Measurements from ENCODE around the gene ZNF683. TPM values are rescaled to one million over a fixed set of nuclear protein-coding genes. Genes with fewer than 3 reads are reported as not detected.

The ZNF683 gene
- total RNA-seq, 1 experiment from 2014 or later = not detected

GRCh38 chr1:26354972-26355371 is 17.6 kb downstream of the ZNF683 start:
- Histone ChIP-seq H3K4me2 (peak overlapping the region; percentile 78; the same call in 1 of the 2 replicates), H3K27me3 (ENCODE audit: insufficient read depth, low read depth) (no peaks in the 10 kb centered on the region), H3K36me3 (ENCODE audit: low read depth) (no peaks in the 10 kb centered on the region), H3K27ac (peak overlapping the region; percentile 99; the same call in 1 of the 2 replicates), H3K4me3 (no peak overlapping the region), H3K9me3 (ENCODE audit: insufficient read depth, low read depth) (no peaks in the 10 kb centered on the region), H3K4me1 (replicated peaks; ENCODE audit: insufficient read depth) (peaks cover 89% of the 10 kb centered on the region), H2AFZ (no peak overlapping the region), H3K9me2 (ENCODE audit: insufficient read depth) (no peaks in the 10 kb centered on the region), H3F3A (ENCODE audit: insufficient read depth, low read depth) (peaks cover 51% of the 10 kb centered on the region), H3K79me2 (ENCODE audit: low read depth) (peaks cover 20% of the 10 kb centered on the region), H4K20me1 (ENCODE audit: insufficient read depth) (no peaks in the 10 kb centered on the region)
- intact Hi-C loops (cut with micrococcal nuclease; ENCODE audit: unreplicated experiment) = loop anchor here (5.0 to 10.0 kb wide), 2 partner anchors 48 to 510 kb away; partner anchors contain the start of genes SFN and UBXN11
- DNase-seq = no peak
- no TSS peak for BruUV-seq (replicated peaks)
- CTCF ChIA-PET = no interaction called here
- TF ChIP-seq EZH2 (IDR thresholded peaks at IDR 0.05; ENCODE audit: low read depth) (no peak), CTCF (conservative IDR thresholded peaks at IDR 0.05) (no peak)
- POLR2A ChIA-PET (ENCODE audit: unreplicated experiment) = no interaction called here

GRCh38 chr1:26353976-26354820 is 18.4 kb downstream of the ZNF683 start, which contains the start of gene CRYBG2:
Gene CRYBG2 (minus strand): TSS chr1:26354130. CDS start chr1:26346657, 7,473 bp downstream.
- CTCF ChIA-PET = no interaction called here
- POLR2A ChIA-PET (ENCODE audit: unreplicated experiment) = interaction anchor here (0.6 kb wide), 1 partner anchor 227 kb away, joined by 5 read pairs; no protein-coding TSS in a partner anchor
- no peaks in the 10 kb centered on the region for H3K36me3 ChIP-seq (ENCODE audit: low read depth)
- no peaks in the 10 kb centered on the region for H4K20me1 ChIP-seq (ENCODE audit: insufficient read depth)
- H3K27ac ChIP-seq = peak within 1 kb of the TSS; percentile 99
- peak; percentile 90 to 95 for DNase-seq
- no peaks in the 10 kb centered on the region for H3K9me3 ChIP-seq (ENCODE audit: insufficient read depth, low read depth)
- peak within 1 kb of the TSS; percentile 56; the same call in 1 of the 2 replicates for H3K4me3 ChIP-seq
- TF ChIP-seq CTCF (conservative IDR thresholded peaks at IDR 0.05) (no peak), EZH2 (IDR thresholded peaks at IDR 0.05; ENCODE audit: low read depth) (no peak)
- no peak within 1 kb of the TSS for H2AFZ ChIP-seq
- H3F3A ChIP-seq (ENCODE audit: insufficient read depth, low read depth) = peaks cover 48% of the 10 kb centered on the region
- peaks cover 22% of the 10 kb centered on the region for H3K79me2 ChIP-seq (ENCODE audit: low read depth)
- intact Hi-C loops (cut with micrococcal nuclease; ENCODE audit: unreplicated experiment) = loop anchor here (10.0 kb wide), 1 partner anchor 511 kb away; the partner anchor contains the start of gene SFN
- peaks cover 94% of the 10 kb centered on the region for H3K4me1 ChIP-seq (replicated peaks; ENCODE audit: insufficient read depth)
- no TSS peak for BruUV-seq (replicated peaks)
- no peaks in the 10 kb centered on the region for H3K27me3 ChIP-seq (ENCODE audit: insufficient read depth, low read depth)
- no peaks in the 10 kb centered on the region for H3K9me2 ChIP-seq (ENCODE audit: insufficient read depth)
- H3K4me2 ChIP-seq = peak within 1 kb of the TSS; percentile 73

GRCh38 chr1:26353210-26353859 is 19.2 kb downstream of the ZNF683 start:
- Histone ChIP-seq H3K4me3 (peak overlapping the region; percentile 56; the same call in 1 of the 2 replicates), H3K36me3 (ENCODE audit: low read depth) (no peaks in the 10 kb centered on the region), H3F3A (ENCODE audit: insufficient read depth, low read depth) (peaks cover 40% of the 10 kb centered on the region), H4K20me1 (ENCODE audit: insufficient read depth) (no peaks in the 10 kb centered on the region), H3K4me2 (peak overlapping the region; percentile 73), H3K27me3 (ENCODE audit: insufficient read depth, low read depth) (no peaks in the 10 kb centered on the region), H3K9me2 (ENCODE audit: insufficient read depth) (no peaks in the 10 kb centered on the region), H3K4me1 (replicated peaks; ENCODE audit: insufficient read depth) (peaks cover 91% of the 10 kb centered on the region), H2AFZ (no peak overlapping the region), H3K27ac (peak overlapping the region; percentile 99), H3K9me3 (ENCODE audit: insufficient read depth, low read depth) (no peaks in the 10 kb centered on the region), H3K79me2 (ENCODE audit: low read depth) (peaks cover 22% of the 10 kb centered on the region)
- BruUV-seq (replicated peaks) = TSS peak; percentile 25
- peak in 1 of 2 experiments; percentile 40 for DNase-seq
- intact Hi-C loops (cut with micrococcal nuclease; ENCODE audit: unreplicated experiment) = loop anchor here (10.0 kb wide), 1 partner anchor 511 kb away; the partner anchor contains the start of gene SFN
- CTCF ChIA-PET = no interaction called here
- POLR2A ChIA-PET (ENCODE audit: unreplicated experiment) = no interaction called here
- TF ChIP-seq EZH2 (IDR thresholded peaks at IDR 0.05; ENCODE audit: low read depth) (no peak), CTCF (conservative IDR thresholded peaks at IDR 0.05) (no peak)
